ENCODE results near the gene ADAMTS18.

The ADAMTS18 gene

DNA sequence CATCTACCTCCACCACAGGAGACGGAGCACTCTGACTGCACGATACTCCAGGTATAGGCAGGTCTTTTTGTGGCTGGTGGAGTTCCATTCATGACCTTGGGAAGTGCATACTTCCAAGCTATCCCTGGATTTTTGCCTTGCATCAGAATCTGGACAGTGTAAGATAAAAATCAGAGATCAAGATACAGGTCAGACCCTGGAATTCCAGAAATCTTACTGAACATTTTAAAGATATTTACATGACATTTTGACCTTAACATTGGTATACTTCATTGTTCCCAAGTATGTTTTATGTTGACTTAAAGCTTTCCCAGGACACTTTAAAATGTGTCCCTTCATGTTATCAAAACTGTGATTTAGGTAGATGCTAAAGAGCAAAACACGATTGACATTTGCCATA lies 134.6 kb downstream of the ADAMTS18 start:
- DNase-seq (ENCODE audit: low read depth), result no peak
- TF ChIP-seq, protein P1, sequence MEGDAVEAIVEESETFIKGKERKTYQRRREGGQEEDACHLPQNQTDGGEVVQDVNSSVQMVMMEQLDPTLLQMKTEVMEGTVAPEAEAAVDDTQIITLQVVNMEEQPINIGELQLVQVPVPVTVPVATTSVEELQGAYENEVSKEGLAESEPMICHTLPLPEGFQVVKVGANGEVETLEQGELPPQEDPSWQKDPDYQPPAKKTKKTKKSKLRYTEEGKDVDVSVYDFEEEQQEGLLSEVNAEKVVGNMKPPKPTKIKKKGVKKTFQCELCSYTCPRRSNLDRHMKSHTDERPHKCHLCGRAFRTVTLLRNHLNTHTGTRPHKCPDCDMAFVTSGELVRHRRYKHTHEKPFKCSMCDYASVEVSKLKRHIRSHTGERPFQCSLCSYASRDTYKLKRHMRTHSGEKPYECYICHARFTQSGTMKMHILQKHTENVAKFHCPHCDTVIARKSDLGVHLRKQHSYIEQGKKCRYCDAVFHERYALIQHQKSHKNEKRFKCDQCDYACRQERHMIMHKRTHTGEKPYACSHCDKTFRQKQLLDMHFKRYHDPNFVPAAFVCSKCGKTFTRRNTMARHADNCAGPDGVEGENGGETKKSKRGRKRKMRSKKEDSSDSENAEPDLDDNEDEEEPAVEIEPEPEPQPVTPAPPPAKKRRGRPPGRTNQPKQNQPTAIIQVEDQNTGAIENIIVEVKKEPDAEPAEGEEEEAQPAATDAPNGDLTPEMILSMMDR (IDR thresholded peaks at IDR 0.05; ENCODE audit: control insufficient read depth, extremely low read depth, insufficient read depth), result no peak

DNA sequence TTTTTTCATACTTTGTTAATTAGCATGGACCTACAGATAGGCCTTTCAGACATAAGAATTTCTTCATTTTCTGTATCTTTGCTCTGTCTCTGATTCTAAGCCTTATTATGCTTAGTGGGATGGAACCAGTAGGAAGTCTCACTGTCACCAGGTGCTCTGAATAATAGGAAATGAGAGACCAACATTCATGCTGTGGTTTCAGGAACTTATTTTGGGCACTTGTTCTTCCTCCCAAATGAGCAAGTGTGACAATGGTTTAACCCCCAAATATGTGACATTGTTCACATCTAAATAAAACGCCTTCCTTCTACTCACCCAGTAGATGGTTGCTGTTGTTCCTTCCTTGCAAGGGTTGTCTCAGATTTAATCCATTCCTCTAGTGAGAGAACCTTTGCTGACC lies 135.4 kb downstream of the ADAMTS18 start:
- H3K4me3 ChIP-seq (ENCODE audit: low read depth, low read length), result no peak overlapping the region
- DNase-seq (ENCODE audit: low read depth), result no peak
- TF ChIP-seq, protein P1 (IDR thresholded peaks at IDR 0.05; ENCODE audit: control insufficient read depth, extremely low read depth, insufficient read depth), result no peak

More for the DNA sequence above, 134.6 kb downstream of the ADAMTS18 start:
- no peak overlapping the region for H3K4me3 ChIP-seq (ENCODE audit: low read depth, low read length)

DNA sequence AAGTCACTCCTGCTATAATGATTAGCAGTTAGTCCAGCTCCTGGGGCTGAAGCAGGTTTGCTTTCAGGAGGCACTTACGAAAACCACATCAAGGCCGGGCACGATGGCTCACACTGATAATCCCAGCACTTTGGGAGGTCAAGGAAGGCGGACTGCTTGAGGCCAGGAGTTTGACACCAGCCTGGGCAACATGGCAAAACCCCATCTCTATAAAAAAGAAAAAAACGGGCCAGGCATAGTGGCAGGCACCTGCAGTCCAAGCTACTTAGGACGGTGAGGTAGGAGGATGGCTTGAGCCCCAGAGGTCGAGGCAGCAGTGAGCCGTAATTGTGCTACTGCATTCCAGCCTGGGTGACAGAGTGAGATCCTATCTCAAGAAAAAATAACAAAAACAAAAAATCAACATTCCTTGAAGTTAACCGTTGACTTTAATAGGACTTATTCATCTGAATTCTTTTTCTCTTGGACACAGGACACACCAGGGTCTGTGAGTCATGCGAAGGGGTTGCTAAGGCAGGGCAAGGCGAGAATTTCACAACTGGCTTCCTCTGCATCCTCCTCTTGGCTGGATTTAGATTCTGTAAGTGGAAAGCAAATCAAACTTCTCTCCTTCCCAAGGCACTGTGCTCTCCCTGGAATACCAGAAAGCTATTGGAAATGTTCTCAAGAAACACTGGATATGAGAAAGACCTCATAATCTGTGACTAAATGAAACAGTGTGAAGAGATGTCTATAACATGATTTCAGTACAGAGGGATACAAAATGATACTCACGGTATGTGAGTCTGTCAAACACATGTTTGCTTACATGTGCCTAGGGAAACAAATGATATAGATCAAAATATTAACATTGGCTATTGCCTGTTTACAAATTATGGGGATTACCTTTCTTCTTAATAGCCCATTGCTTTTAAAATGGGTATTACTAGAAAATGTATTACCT lies 136.1 kb downstream of the ADAMTS18 start:
- TF ChIP-seq, protein P1 (IDR thresholded peaks at IDR 0.05; ENCODE audit: control insufficient read depth, extremely low read depth, insufficient read depth), result no peak
- no peak for DNase-seq (ENCODE audit: low read depth)
- H3K4me3 ChIP-seq (ENCODE audit: low read depth, low read length), result no peak overlapping the region

DNA sequence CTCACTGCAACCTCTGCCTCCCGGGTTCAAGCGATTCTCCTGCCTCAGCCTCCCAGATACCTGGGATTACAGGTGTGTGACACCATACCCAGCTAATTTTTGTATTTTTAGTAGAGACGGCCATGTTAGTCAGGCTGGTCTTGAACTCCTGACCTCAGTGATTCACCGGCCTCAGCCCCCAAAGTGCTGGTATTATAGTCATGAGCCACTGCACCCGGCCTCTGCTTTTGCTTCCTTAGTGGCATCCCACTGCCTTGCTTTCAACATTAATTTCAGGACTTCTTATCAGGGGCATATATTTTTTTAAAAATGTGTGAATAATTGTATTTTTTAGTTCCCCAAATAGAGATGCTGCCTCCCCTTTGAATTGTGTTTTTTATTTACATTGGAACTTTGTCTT lies 136.8 kb downstream of the ADAMTS18 start:
- no peak overlapping the region for H3K4me3 ChIP-seq (ENCODE audit: low read depth, low read length)

DNA sequence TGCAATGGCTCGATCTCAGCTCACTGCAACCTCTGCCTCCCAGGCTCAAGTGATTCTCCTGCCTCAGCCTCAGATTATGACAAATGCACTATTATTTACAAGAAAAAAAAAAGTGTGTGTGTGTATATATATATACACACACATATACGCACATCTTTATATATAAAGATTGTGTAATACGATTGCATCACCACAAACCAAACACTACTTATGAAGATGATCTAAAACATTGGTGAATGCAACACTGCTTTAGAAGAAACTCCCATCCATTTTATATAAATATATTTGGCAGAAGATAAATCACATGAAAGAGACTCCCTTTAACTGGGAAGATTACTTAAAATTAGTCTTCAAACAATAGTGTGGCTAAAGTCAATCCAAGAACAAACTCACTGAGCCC lies 138.9 kb downstream of the ADAMTS18 start:
- TF ChIP-seq, protein P1 (IDR thresholded peaks at IDR 0.05; ENCODE audit: control insufficient read depth, extremely low read depth, insufficient read depth), result no peak
- DNase-seq (ENCODE audit: low read depth), result no peak
- H3K4me3 ChIP-seq (ENCODE audit: low read depth, low read length), result no peak overlapping the region

More for the DNA sequence above, 136.8 kb downstream of the ADAMTS18 start:
- DNase-seq (ENCODE audit: low read depth), result no peak
- TF ChIP-seq, protein P1 (IDR thresholded peaks at IDR 0.05; ENCODE audit: control insufficient read depth, extremely low read depth, insufficient read depth), result no peak

DNA sequence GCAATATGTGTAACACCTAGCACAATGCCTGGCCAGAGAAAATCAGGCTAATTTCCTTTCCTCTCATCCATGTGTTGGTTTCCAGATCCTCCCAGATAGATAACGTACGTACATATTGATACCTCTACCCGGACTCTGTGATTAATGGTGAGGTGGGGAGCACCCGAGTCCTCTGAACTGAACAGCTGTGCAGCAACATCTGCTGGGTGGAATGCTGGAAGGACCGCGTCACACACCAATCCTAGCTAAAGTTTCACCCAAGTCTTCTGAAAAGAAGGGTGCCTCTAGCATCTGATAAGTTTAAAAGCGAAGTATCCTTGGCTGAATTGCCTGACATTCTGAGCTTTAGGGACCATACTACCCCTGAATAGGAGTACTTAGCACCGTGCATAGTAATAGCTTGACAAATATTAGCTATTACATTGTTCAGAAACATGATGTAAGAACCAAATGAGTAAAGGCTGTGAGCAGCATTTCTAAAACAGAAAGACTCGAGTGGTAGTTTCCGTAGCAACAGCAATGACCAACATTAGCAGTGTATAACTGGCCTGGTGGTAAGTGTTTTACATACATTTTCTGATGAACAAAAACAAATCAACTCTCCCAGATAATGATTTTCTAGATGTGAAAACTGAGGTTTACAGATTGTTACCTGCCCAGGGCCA lies 144.3 kb downstream of the ADAMTS18 start:
- DNase-seq (ENCODE audit: low read depth), result no peak
- TF ChIP-seq, protein P1 (IDR thresholded peaks at IDR 0.05; ENCODE audit: control insufficient read depth, extremely low read depth, insufficient read depth), result no peak
- no peak overlapping the region for H3K4me3 ChIP-seq (ENCODE audit: low read depth, low read length)

All from LNCaP clone FGC (cell line).